GM12801 (cell line): ENCODE results near the gene TBC1D19.

Source experiments
- TF ChIP-seq, protein P1 (sequence below): IDR thresholded peaks from one replicate; pipeline ENCODE4 v1.5.1; 2011; ENCODE audit warnings: control low read depth; ENCODE audit not compliant: insufficient read length; ENCODE audit errors: extremely low read depth

The TBC1D19 gene

DNA sequence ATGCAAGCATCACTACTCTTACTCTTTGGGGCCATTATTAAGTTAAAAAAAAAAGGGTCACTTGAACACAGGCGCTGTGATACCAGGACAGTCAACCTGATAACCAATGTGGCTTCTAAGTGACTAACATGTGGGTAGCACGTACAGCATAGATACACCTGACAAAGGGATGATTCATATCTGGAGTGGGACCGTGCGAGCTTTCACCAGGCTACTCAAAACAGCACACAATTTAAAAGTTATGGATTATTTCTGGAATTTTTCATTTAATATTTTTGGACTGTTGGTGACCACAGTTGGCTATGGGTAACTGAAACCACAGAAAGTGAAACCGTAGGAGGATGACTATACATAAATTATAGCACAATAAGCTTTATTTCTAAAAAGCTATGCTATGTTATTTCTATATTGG, 162.9 kb downstream of the TBC1D19 start:
- TF ChIP-seq, protein P1, sequence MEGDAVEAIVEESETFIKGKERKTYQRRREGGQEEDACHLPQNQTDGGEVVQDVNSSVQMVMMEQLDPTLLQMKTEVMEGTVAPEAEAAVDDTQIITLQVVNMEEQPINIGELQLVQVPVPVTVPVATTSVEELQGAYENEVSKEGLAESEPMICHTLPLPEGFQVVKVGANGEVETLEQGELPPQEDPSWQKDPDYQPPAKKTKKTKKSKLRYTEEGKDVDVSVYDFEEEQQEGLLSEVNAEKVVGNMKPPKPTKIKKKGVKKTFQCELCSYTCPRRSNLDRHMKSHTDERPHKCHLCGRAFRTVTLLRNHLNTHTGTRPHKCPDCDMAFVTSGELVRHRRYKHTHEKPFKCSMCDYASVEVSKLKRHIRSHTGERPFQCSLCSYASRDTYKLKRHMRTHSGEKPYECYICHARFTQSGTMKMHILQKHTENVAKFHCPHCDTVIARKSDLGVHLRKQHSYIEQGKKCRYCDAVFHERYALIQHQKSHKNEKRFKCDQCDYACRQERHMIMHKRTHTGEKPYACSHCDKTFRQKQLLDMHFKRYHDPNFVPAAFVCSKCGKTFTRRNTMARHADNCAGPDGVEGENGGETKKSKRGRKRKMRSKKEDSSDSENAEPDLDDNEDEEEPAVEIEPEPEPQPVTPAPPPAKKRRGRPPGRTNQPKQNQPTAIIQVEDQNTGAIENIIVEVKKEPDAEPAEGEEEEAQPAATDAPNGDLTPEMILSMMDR, result no peak

DNA sequence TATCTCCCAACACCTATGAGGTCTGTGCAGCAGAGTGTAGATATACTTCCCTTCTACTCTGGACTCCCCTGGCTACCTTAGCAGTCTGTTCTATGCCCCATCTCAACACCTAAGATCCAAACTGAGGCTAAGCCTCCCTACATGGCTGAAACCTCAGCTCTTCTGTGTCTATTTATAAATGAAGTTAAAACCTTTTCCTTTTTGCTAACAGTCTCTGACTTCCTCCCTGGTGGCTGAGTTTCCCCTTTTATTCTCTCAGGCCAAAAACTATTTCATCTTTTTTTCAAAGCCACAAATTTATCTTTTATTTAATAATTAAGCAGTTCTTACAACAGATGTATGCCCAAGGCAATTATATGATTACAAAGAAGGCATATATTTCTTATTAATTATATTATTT, 164.9 kb downstream of the TBC1D19 start:
- TF ChIP-seq, protein P1, result no peak

DNA sequence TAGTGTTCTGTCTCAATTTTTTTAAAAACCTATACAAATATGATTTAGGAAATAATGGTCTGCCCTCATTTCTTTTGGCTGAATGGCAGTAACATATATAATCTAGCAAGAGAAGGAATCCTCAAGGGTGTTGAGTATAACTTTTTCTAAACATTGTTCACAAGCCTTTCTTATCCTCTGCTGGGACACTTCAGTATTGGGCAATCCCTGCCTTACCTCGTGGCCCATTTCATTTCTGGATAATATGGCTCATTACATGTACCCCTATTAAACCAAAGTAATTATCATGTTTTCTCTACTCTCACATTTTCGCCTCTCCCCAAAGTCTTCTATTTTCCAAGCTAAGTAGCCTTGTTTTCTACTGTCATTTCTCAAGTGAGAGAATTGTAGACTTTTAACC, 166.0 kb downstream of the TBC1D19 start:
- TF ChIP-seq, protein P1, result no peak

DNA sequence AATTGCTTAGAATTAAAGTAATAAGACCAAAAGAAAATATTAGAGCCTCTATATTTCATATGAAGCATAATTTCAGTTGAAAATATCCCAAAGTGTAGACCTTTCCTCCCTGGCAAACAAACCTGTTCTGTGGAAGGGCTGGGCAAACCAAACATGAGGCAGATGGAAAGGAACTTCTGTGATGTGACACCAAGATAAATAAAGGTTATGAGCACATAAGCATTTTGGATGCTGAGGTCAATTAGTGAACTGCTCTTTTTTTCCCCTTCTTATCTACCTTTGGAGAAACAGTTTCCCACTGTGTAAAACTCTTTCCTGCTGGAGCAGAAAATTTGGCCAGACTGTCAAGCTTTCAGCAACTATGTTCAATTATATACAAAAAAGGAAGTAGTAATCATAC, 167.1 kb downstream of the TBC1D19 start:
- TF ChIP-seq, protein P1, result no peak

DNA sequence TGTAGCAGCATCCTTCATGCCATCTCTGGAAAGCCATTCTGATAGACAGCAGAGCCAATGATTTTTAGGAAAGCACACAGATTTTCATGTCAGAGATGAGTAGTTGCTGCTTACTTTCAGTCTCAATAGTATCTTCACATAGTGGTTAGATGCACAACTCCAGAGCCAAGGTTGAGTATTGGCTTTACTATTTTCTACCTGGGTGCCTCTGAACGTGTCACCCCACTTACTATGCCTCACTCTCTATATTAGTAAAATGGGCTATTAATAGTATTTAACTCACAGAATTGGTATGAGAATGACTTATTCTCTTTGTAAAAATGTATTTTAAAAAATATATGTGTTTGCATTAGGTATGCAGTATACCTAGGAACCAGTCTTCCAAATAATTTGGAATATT, 168.0 kb downstream of the TBC1D19 start:
- TF ChIP-seq, protein P1, result no peak

DNA sequence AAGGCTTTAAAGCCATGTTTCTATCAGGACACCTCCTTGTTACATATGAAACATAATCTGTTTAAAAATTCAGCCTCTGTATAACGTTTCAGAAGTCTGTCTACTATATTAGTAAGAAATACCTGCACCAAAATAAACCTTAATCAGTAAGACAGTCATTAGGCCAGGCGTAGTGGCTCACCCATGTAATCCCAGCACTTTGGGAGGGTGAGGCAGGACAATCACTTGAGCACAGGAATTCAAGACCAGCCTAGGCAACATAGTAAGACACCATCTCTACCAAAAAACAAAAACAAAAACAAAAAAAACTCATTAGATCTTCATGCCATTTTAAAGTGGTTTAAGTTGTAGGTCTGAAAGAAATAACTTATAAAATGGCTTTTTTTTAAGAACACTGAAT, 169.3 kb downstream of the TBC1D19 start:
- TF ChIP-seq, protein P1, result no peak

DNA sequence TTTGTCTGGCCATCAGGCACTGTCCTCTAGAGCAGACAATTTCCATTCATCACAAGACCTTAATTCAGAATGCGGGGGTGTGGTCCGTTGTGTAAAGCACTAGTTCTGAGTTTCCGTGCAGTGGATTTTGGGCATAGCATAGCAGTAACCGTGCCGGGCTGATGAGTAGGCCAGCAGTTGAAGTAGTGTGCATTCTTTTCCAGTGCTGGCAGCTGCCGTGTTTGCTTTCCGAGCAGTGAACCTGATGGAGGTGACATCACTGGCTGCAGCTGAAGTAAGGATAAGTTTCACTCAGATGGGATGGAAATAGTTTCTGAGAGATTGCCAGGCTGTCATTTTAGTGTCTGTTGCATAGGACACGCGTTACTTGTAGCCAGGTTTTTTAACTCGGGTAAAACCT, 169.7 kb downstream of the TBC1D19 start:
- TF ChIP-seq, protein P1, result no peak

DNA sequence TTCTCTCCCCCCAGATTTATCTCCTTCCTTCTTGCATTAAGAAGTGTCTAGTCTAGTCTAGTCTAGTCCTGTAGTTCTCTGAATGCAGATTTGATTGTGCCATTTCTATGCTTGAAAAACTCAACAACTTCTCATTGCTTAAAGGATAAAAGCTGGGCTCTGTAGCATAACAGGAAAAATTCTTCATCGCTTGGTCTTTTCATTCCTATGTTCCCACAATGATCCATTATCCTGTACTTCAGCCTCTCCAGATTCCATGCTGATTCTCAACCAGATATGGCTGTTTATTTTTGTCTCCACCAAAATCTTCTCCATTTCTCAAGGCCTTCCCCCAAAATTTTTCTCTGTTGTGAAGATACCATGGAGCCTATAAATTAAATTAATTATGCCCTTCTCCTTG, 173.9 kb downstream of the TBC1D19 start:
- TF ChIP-seq, protein P1, result no peak
